NCI-H128 (cell line): Measurements from ENCODE around the gene FCHSD2.
"Not testable (repeated sequence)": the region's sequence is repeated elsewhere in the genome, so short reads cannot be mapped to it uniquely, and the experiment has no call there.

Experiments
- DNase-seq: peaks from one replicate; lab custom pipeline; 2025; ENCODE audit not compliant: unreplicated experiment; lab: John Stamatoyannopoulos, UW

FCHSD2 gene

GRCh38 chr11:72896431-72896830 lies 245.7 kb downstream of the FCHSD2 start:
- no peak for DNase-seq

DNA sequence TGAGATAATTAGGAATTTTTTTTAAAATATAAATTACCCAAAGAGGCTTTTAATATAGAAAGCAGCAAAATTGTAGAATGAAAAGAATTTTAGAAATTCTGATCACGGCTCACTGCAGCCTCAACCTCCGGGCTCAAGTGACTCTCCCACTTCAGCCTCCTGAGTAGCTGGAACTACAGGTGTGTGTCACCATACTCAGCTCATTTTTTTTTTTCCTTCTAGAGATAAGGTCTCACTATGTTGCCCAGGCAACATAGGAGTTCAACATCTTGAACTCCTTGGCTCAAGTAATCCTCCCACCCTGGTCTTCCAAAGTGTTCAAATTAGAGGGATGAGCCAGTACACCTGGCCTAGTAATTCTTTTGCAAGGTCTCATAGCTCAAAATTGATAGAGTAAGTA lies 251.2 kb downstream of the FCHSD2 start:
- DNase-seq, result no peak

- no peak for DNase-seq
Measured at GRCh38 chr11:72886619-72887018, 255.5 kb downstream of the FCHSD2 start.

DNA sequence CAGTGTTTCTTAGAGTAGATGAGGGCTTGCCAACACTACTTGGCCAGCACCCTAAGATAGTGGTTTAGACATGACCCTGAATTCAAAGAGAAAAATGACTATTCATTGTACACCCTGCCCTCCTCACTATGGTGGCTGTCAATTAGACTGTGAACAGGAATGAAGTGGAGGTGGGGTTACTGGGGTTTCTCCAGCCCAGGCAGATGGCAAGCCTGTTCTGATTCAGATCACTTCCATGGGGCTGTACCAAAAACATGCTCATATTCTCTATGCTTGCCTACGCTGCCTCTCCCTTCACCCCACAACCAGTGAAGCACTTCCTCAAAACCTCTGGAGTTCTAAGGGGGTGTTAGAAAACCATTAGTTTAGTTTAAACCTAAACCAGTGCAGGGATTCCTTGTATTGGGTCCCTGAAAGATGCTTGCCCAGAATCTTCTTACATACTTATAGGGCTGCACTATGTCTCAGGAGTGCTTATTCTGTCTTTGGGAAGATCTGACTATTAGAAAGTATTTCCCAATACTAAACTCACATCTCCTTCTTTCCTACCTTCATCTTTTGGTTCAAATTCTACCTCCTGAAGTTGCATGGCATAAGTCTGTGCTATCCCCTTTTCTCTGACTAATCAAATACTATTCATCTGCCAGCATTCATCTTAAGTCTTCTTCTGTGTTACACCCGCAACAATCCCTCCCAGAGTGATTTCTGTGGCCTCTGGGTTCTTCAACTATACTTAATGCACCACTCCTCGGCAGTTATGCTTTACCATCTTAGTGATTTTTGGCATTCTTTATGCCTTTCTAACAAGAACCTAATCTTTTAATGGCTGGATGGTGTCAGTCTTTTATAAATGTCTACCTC lies 256.1 kb downstream of the FCHSD2 start:
- DNase-seq, result no peak

- no peak for DNase-seq
Measured at GRCh38 chr11:72876147-72876546, 266.0 kb downstream of the FCHSD2 start.

DNA sequence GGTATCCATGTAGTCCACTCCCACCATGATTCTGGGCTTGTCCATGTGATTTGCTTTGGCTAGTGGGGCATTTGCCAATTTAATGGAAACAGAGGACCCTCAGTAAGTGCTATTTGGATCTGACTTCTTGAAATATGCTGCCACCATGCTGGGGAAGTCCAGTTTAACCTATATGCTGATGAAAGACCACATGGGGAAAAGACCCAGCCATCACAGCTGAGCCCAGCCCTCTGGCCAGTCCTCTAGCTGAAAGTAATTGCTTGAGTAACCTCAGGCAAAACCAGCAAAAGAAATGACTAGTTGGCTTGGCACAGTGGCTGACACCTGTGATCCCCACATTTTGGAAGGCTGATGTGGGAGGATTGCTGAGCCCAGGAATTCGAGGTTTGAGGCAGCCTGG lies 266.4 kb downstream of the FCHSD2 start:
- no peak for DNase-seq

GRCh38 chr11:72872012-72872411 lies 270.1 kb downstream of the FCHSD2 start:
- DNase-seq, result no peak

DNA sequence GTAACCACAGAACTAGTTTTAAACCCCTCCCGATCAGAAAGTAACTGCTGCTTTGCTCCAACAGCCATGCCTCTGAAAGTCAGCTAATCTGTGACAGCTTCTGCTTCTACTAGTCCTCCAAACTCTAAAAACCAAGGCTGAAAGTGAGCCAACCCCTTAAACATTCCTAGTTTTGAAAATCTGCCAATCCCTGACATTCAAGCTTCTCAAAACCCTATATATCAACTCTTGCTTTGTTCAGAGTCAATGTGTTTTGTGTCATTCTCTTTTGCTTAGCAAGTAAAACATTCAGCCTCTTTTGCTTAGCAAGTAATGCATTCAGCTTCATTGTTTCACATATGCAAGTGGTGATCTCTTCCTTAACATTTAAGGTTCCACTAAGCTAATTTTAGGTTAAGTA lies 271.0 kb downstream of the FCHSD2 start:
- no peak for DNase-seq

GRCh38 chr11:72869831-72870230 lies 272.3 kb downstream of the FCHSD2 start:
- DNase-seq, result no peak

- no peak for DNase-seq
Measured at GRCh38 chr11:72867970-72868369, 274.1 kb downstream of the FCHSD2 start.

DNA sequence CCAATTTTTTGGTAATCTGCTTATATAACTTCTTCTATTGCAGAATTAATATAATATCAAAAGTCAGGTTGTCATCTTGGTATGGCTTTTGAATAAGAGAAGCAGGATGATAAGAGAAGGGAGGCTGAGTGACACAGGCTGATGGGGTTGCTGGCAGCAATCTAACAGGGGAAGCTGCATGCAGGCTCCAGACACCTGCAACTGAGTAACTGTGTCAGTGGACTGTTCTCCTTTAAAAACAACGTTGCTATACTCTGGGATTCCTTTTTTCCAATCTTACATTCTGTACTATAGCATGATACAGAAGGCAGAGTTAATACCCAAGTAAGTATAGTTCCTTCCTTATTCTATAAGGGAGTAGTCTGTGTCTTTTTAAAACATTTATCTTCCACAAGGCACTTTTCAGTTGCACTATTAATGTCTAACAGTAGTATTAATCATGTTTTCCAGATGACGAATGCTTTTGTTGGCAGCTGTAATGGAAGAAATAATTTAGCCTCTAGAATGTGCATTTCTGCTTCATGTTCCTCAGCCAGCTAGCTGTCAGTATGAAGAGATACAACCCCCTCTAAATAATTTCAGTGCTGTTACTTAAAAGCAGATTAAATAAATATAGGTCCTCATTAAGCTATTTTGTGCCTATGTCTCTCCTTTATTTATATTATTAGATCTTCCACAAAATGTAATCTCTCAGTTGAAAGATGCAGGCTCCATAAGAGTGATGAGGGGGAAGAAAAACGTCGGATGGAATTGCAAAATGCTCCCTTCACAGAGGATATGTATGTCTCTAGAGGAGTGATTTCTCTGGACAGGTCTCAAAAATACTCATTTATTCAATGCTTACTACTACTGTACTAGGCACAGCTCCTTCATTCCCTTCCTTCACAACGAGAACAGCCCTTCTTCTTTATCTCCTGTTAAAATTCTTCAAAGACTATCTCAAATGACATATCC lies 277.1 kb downstream of the FCHSD2 start:
- no peak for DNase-seq

- no peak for DNase-seq
Measured at GRCh38 chr11:72863916-72864315, 278.2 kb downstream of the FCHSD2 start.

- no peak for DNase-seq
Measured at GRCh38 chr11:72863091-72863490, 279.0 kb downstream of the FCHSD2 start.

- no peak for DNase-seq
Measured at GRCh38 chr11:72860592-72860991, 281.5 kb downstream of the FCHSD2 start.

DNA sequence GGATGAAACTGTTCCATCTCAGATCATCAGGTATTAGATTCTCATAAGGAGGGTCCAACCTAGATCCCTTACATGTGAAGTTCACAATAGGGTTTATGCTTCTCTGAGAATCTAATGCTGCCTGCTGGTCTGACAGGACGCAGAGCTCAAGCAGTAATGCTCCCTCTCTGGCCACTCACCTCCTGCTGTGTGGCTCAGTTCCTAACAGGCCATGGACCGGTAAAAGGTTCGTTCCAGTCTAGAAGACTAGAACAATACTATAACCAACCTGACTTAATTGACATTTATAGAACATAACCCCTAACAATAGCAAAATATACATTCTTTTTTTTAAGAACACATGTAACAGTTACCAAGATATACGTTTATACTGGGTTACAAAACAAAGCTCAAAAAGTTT lies 282.1 kb downstream of the FCHSD2 start:
- no peak for DNase-seq

- no peak for DNase-seq
Measured at GRCh38 chr11:72859126-72859525, 283.0 kb downstream of the FCHSD2 start.

GRCh38 chr11:72858267-72858666 lies 283.9 kb downstream of the FCHSD2 start:
- DNase-seq, result not testable (repeated sequence)

GRCh38 chr11:72856551-72857345 lies 285.4 kb downstream of the FCHSD2 start:
- no peak for DNase-seq

- DNase-seq, result no peak
Measured at GRCh38 chr11:72856065-72856464, 286.1 kb downstream of the FCHSD2 start.

DNA sequence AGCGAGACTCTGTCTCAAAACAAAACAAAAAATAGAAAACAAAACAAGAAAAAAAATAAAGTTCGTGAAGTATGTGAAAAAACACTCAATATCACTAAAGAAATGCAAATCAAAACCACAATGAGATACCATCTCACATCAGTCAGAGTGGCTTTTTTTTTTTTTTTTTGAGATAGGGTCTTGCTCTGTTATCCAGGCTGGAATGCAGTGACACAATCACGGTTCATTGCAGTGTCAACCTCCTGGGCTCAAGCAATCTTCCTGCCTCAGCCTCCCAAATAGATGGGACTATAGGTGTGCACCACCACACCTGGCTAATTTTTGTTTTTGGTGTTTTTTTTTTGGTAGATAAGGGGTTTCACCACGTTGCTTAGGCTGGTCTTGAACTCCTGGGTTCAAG lies 290.4 kb downstream of the FCHSD2 start:
- DNase-seq, result no peak

DNA sequence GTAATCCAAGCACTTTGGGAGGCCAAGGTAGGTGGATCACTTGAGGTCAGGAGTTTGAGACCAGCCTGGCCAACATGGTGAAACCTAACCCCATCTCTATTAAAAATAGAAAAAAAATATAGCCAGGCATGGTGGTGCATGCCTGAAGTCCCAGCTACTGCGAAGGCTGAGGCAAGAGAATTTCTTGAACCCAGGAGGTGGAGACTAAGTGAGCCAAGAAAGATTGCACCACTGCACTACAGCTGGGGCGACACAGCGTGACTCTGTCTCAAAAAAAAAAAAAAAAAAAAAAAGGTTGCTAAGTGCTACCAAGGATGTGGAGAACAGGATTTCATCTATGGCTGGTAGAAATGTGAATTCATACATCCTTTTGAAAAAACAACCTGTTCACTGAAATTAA lies 291.3 kb downstream of the FCHSD2 start:
- DNase-seq, result no peak
